GM23338 (cell line): Measurements from ENCODE around the gene DHX32. TPM values are rescaled to one million over a fixed set of nuclear protein-coding genes. Genes with fewer than 3 reads are reported as not detected.

Source experiments
- ATAC-seq: fragments of 200-7000 bp; cut with Tn5 transposase; 3 replicates; pipeline ENCODE4 v1.9.1; 2020
- DNase-seq: peaks from one replicate; pipeline ENCODE4 v3.0.0-alpha.2; 2015; ENCODE audit warnings: low spot score
- H2AFZ ChIP-seq: fragments of 200-600 bp; sonication (generic); 2 replicates; pipeline ENCODE4 v1.8.0; 2016; ENCODE audit warnings: antibody characterized with exemption, mild to moderate bottlenecking, moderate library complexity
- H3F3A ChIP-seq: fragments of 200-600 bp; sonication (generic); replicated peaks from 2 replicates; pipeline ENCODE4 v1.8.0; 2017; ENCODE audit warnings: antibody characterized with exemption, mixed run types, low read depth
- H3K27ac ChIP-seq: fragments of 200-600 bp; sonication (generic); 2 replicates; pipeline ENCODE4 v1.6.1; 2016; ENCODE audit warnings: low read depth
- H3K27me3 ChIP-seq: fragments of 200-600 bp; sonication (generic); 2 replicates; pipeline ENCODE4 v1.8.0; 2016; ENCODE audit warnings: mild to moderate bottlenecking, mixed run types, moderate library complexity; ENCODE audit not compliant: insufficient read depth
- H3K36me3 ChIP-seq: fragments of 200-600 bp; sonication (generic); 2 replicates; pipeline ENCODE4 v1.8.0; 2016; ENCODE audit warnings: mild to moderate bottlenecking; ENCODE audit not compliant: insufficient read depth
- H3K4me1 ChIP-seq: fragments of 200-600 bp; sonication (generic); 2 replicates; pipeline ENCODE4 v1.8.0; 2016; ENCODE audit warnings: mild to moderate bottlenecking, moderate library complexity; ENCODE audit not compliant: insufficient read depth
- H3K4me2 ChIP-seq: fragments of 200-600 bp; sonication (generic); 2 replicates; pipeline ENCODE4 v1.7.1; 2017; ENCODE audit warnings: mixed run types
- H3K4me3 ChIP-seq: fragments of 200-600 bp; sonication (generic); 2 replicates; pipeline ENCODE4 v1.6.1; 2016; ENCODE audit warnings: mixed run types
- H3K79me2 ChIP-seq: fragments of 200-600 bp; sonication (generic); replicated peaks from 2 replicates; pipeline ENCODE4 v1.8.0; 2017; ENCODE audit warnings: mild to moderate bottlenecking; ENCODE audit not compliant: insufficient read depth
- H3K9me2 ChIP-seq: fragments of 200-600 bp; sonication (generic); 2 replicates; pipeline ENCODE4 v1.8.0; 2017; ENCODE audit not compliant: insufficient read depth
- H4K20me1 ChIP-seq: fragments of 200-600 bp; sonication (generic); replicated peaks from 2 replicates; pipeline ENCODE4 v1.8.0; 2017; ENCODE audit warnings: mild to moderate bottlenecking; ENCODE audit not compliant: insufficient read depth
- H3K27ac Mint-ChIP-seq: 2 replicates; pipeline ENCODE4 v1.8.0; 2020; ENCODE audit warnings: inconsistent platforms, mild to moderate bottlenecking, moderate library complexity, mixed read lengths
- H3K27me3 Mint-ChIP-seq: 3 replicates; pipeline ENCODE4 v1.8.0; 2022; ENCODE audit warnings: low read depth, mild to moderate bottlenecking, moderate library complexity, mixed read lengths, inconsistent platforms; ENCODE audit not compliant: insufficient read depth, poor library complexity
- H3K36me3 Mint-ChIP-seq: 3 replicates; pipeline ENCODE4 v1.8.0; 2021; ENCODE audit warnings: low read depth, mild to moderate bottlenecking, inconsistent platforms, moderate library complexity, mixed read lengths
- H3K4me1 Mint-ChIP-seq: 3 replicates; pipeline ENCODE4 v1.8.0; 2020; ENCODE audit warnings: mild to moderate bottlenecking, inconsistent platforms, mixed read lengths
- H3K4me3 Mint-ChIP-seq: 3 replicates; pipeline ENCODE4 v1.8.0; 2021; ENCODE audit warnings: moderate library complexity, mild to moderate bottlenecking, inconsistent platforms, mixed read lengths
- H3K9me3 Mint-ChIP-seq: 3 replicates; pipeline ENCODE4 v1.8.0; 2020; ENCODE audit warnings: moderate library complexity, mild to moderate bottlenecking, inconsistent platforms, mixed read lengths
- EZH2 ChIP-seq: fragments of 200-600 bp; sonication (generic); IDR thresholded peaks from one replicate; pipeline ENCODE4 v1.8.0; 2017; ENCODE audit warnings: antibody characterized with exemption, mild to moderate bottlenecking, low read depth; ENCODE audit not compliant: unreplicated experiment
- EZH2phosphoT487 ChIP-seq: fragments of 200-600 bp; sonication (generic); IDR thresholded peaks from one replicate; pipeline ENCODE4 v1.8.1; 2018; ENCODE audit warnings: antibody characterized with exemption; ENCODE audit not compliant: unreplicated experiment
- JUNB ChIP-seq: IDR thresholded peaks from one replicate; pipeline ENCODE4 v1.6.1; 2016; ENCODE audit warnings: antibody characterized with exemption; ENCODE audit not compliant: unreplicated experiment
- NANOG ChIP-seq: IDR thresholded peaks from 2 replicates; pipeline ENCODE4 v1.6.1; 2016; ENCODE audit warnings: antibody characterized with exemption, borderline replicate concordance
- POLR2AphosphoS5 ChIP-seq: IDR thresholded peaks from 2 replicates; pipeline ENCODE4 v1.6.1; 2016; ENCODE audit warnings: antibody characterized with exemption, low read depth
- REST ChIP-seq: IDR thresholded peaks from one replicate; pipeline ENCODE4 v1.6.1; 2018; ENCODE audit warnings: antibody characterized with exemption; ENCODE audit not compliant: unreplicated experiment
- ZNF114 ChIP-seq: fragments of 250-450 bp; sonication (Bioruptor Pico); IDR thresholded peaks from 2 replicates; pipeline ENCODE4 v1.5.0; 2020; ENCODE audit warnings: mild to moderate bottlenecking, moderate library complexity
- polyA plus RNA-seq: library from polyadenylated mRNA; unstranded; fragments of >200 nt; fragmentation: Nextera tagmentation; extraction: Ambion mirVana; gene quantifications from 2 replicates; pipeline ENCODE4 v1.2.1, GENCODE V29; 2016
- total RNA-seq: library from RNA; depleted of rRNA; stranded (reverse); fragments of >200 nt; shearing (Covaris generic); gene quantifications from 2 replicates; pipeline ENCODE4 v1.2.3, GENCODE V29; 2014
- TF ChIP-seq, protein P1 (sequence below), 2 experiments: fragments of 200-600 bp in 1 of 2; sonication (generic) in 1 of 2; conservative IDR thresholded peaks; 2 replicates each; pipeline versions ENCODE4 v1.5.1 to v1.6.1; 2016 to 2017; ENCODE audit warnings: antibody characterized with exemption in 2 of 2, low read depth in 2 of 2, mild to moderate bottlenecking in 2 of 2, moderate library complexity in 1 of 2
- TF ChIP-seq, protein P2 (sequence below): IDR thresholded peaks from 2 replicates; pipeline ENCODE4 v1.6.1; 2016; ENCODE audit warnings: antibody characterized with exemption

Gene DHX32
- total and polyA plus RNA-seq, 2 experiments from 2014 or later, result 9.5 to 21.6 TPM

- TF ChIP-seq REST, result no peak
- TF ChIP-seq JUNB, result no peak
- no peak for TF ChIP-seq NANOG
- TF ChIP-seq, protein P1, sequence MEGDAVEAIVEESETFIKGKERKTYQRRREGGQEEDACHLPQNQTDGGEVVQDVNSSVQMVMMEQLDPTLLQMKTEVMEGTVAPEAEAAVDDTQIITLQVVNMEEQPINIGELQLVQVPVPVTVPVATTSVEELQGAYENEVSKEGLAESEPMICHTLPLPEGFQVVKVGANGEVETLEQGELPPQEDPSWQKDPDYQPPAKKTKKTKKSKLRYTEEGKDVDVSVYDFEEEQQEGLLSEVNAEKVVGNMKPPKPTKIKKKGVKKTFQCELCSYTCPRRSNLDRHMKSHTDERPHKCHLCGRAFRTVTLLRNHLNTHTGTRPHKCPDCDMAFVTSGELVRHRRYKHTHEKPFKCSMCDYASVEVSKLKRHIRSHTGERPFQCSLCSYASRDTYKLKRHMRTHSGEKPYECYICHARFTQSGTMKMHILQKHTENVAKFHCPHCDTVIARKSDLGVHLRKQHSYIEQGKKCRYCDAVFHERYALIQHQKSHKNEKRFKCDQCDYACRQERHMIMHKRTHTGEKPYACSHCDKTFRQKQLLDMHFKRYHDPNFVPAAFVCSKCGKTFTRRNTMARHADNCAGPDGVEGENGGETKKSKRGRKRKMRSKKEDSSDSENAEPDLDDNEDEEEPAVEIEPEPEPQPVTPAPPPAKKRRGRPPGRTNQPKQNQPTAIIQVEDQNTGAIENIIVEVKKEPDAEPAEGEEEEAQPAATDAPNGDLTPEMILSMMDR (conservative IDR thresholded peaks at IDR 0.05; ENCODE audit: low read depth in 2 of 2), result no peak
- TF ChIP-seq EZH2phosphoT487, result no peak
- TF ChIP-seq ZNF114 (CRISPR knock-in tag), result no peak
Measured at GRCh38 chr10:125840955-125841354, 40.1 kb downstream of the DHX32 start (continued).

DNA sequence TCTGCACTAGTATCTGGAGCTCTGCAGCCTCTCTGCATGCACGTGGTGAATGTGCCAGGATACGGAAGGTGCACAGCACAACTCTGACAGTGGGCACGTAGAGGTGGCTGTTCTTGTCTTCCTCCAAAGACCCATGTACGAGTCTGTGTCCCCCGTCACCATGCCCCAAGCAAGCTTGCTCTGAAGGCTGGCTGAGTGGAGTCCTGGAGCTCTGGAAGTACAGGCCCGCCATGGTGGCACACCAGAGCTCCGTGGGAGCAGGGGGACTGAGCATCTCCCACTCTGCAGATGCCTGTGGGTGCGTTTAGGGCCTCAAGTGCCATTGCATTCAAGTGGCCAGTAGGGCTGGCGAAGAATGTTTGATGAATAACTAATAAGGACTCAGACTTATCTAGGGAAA, 40.7 kb downstream of the DHX32 start:
- Mint-ChIP-seq H3K27ac (no peak overlapping the region), H3K4me1 (no peaks in the 10 kb centered on the region)
- H3K36me3 ChIP-seq, result peaks cover 13% of the 10 kb centered on the region; the same call in 1 of the 2 replicates

More for the DNA sequence above, 40.7 kb downstream of the DHX32 start:
- H3F3A ChIP-seq, result no peaks in the 10 kb centered on the region
- no peak for ATAC-seq
- peaks cover 4% of the 10 kb centered on the region for H3K27me3 Mint-ChIP-seq
- H3K27ac ChIP-seq, result no peak overlapping the region
- H2AFZ ChIP-seq, result no peak overlapping the region
- no peaks in the 10 kb centered on the region for H3K79me2 ChIP-seq
- no peaks in the 10 kb centered on the region for H3K9me2 ChIP-seq
- no peaks in the 10 kb centered on the region; the same call in 1 of the 2 replicates for H4K20me1 ChIP-seq
- H3K4me3 Mint-ChIP-seq, result no peak overlapping the region
- no peak overlapping the region for H3K4me3 ChIP-seq
- no peaks in the 10 kb centered on the region for H3K27me3 ChIP-seq
- no peak overlapping the region for H3K4me2 ChIP-seq
- DNase-seq, result no peak
- no peak for TF ChIP-seq POLR2AphosphoS5
- TF ChIP-seq, protein P2, sequence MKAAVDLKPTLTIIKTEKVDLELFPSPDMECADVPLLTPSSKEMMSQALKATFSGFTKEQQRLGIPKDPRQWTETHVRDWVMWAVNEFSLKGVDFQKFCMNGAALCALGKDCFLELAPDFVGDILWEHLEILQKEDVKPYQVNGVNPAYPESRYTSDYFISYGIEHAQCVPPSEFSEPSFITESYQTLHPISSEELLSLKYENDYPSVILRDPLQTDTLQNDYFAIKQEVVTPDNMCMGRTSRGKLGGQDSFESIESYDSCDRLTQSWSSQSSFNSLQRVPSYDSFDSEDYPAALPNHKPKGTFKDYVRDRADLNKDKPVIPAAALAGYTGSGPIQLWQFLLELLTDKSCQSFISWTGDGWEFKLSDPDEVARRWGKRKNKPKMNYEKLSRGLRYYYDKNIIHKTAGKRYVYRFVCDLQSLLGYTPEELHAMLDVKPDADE, result no peak
- TF ChIP-seq REST, result no peak
- TF ChIP-seq, protein P1 (conservative IDR thresholded peaks at IDR 0.05; ENCODE audit: low read depth in 2 of 2), result no peak
- no peak for TF ChIP-seq EZH2
- no peak for TF ChIP-seq JUNB
- TF ChIP-seq ZNF114 (CRISPR knock-in tag), result no peak
- TF ChIP-seq NANOG, result no peak
- peaks cover 41% of the 10 kb centered on the region for H3K36me3 Mint-ChIP-seq
- H3K4me1 ChIP-seq, result no peaks in the 10 kb centered on the region
- no peaks in the 10 kb centered on the region; the same call in 2 of the 3 replicates for H3K9me3 Mint-ChIP-seq
